Neural cell (in vitro differentiated cells): ENCODE data around the gene PEAK1. TPM values are rescaled to one million over a fixed set of nuclear protein-coding genes. Genes with fewer than 3 reads are reported as not detected.
A peak's percentile ranks its signal among the peaks of the same experiment; 100 is the strongest.

Experiments
- H2AFZ ChIP-seq: fragments of 200-600, 300-800 bp; sonication (generic), shearing (Covaris generic); 2 replicates; pipeline ENCODE4 v1.6.0; 2014; ENCODE audit warnings: low read depth, mild to moderate bottlenecking, antibody characterized with exemption, low read length, moderate library complexity
- H3F3A ChIP-seq: fragments of 200-600 bp; shearing (Covaris generic); 2 replicates; pipeline ENCODE4 v1.6.1; 2016; ENCODE audit warnings: mild to moderate bottlenecking, moderate library complexity, mixed read lengths, antibody characterized with exemption, low read length; ENCODE audit not compliant: insufficient read depth, poor library complexity, severe bottlenecking
- H3K27ac ChIP-seq: fragments of 200-600, 300-800 bp; sonication (generic), shearing (Covaris generic); 2 replicates; pipeline ENCODE4 v1.5.1; 2014; ENCODE audit warnings: mild to moderate bottlenecking, low read length, moderate library complexity
- H3K27me3 ChIP-seq: fragments of 300-800, 200-600 bp; sonication (generic), shearing (Covaris generic); 2 replicates; pipeline ENCODE4 v1.6.0; 2014; ENCODE audit warnings: mild to moderate bottlenecking, low read depth, low read length, moderate library complexity; ENCODE audit not compliant: insufficient read depth
- H3K36me3 ChIP-seq: fragments of 300-800, 200-600 bp; sonication (generic), shearing (Covaris generic); 2 replicates; pipeline ENCODE4 v1.5.1; 2014; ENCODE audit warnings: mild to moderate bottlenecking, antibody characterized with exemption, low read length, moderate library complexity; ENCODE audit not compliant: insufficient read depth
- H3K4me2 ChIP-seq: fragments of 300-800, 200-600 bp; sonication (generic), shearing (Covaris generic); 2 replicates; pipeline ENCODE4 v1.6.0; 2014; ENCODE audit warnings: mild to moderate bottlenecking, low read length
- H3K4me3 ChIP-seq: fragments of 300-800, 200-600 bp; sonication (generic), shearing (Covaris generic); 2 replicates; pipeline ENCODE4 v1.5.1; 2014; ENCODE audit warnings: mild to moderate bottlenecking, low read length, moderate library complexity
- H3K79me2 ChIP-seq: fragments of 200-600 bp; shearing (Covaris generic); replicated peaks from 2 replicates; pipeline ENCODE4 v1.6.0; 2014; ENCODE audit warnings: mild to moderate bottlenecking, low read length, moderate library complexity; ENCODE audit not compliant: insufficient read depth
- H3K9ac ChIP-seq: fragments of 300-800, 200-600 bp; sonication (generic), shearing (Covaris generic); 2 replicates; pipeline ENCODE4 v1.6.1; 2016; ENCODE audit warnings: mild to moderate bottlenecking, low read length, mixed read lengths
- H3K9me2 ChIP-seq: fragments of 200-600 bp; shearing (Covaris generic); 2 replicates; pipeline ENCODE4 v1.6.1; 2016; ENCODE audit warnings: mild to moderate bottlenecking, low read length, mixed read lengths; ENCODE audit not compliant: insufficient read depth
- H3K9me3 ChIP-seq: fragments of 200-600, 300-800 bp; sonication (generic), shearing (Covaris generic); 2 replicates; pipeline ENCODE4 v1.6.1; 2016; ENCODE audit warnings: mild to moderate bottlenecking, mixed run types, low read length, moderate library complexity, mixed read lengths
- H4K20me1 ChIP-seq: fragments of 200-600 bp; shearing (Covaris generic); 2 replicates; pipeline ENCODE4 v1.6.1; 2016; ENCODE audit warnings: mild to moderate bottlenecking, mixed run types; ENCODE audit not compliant: insufficient read depth
- CTCF ChIP-seq: fragments of 450-650 bp; IDR thresholded peaks from 2 replicates; pipeline ENCODE4 v1.5.1; 2014; ENCODE audit warnings: antibody characterized with exemption, mild to moderate bottlenecking, moderate library complexity; ENCODE audit not compliant: poor library complexity, severe bottlenecking
- EP300 ChIP-seq: fragments of 450-650 bp; conservative IDR thresholded peaks from 2 replicates; pipeline ENCODE4 v1.6.1; 2014; ENCODE audit warnings: antibody characterized with exemption, mild to moderate bottlenecking, moderate library complexity; ENCODE audit not compliant: poor library complexity, severe bottlenecking
- EZH2 ChIP-seq: fragments of 200-600, 300-800 bp; shearing (Covaris generic), sonication (generic); IDR thresholded peaks from 2 replicates; pipeline ENCODE4 v1.6.1; 2014; ENCODE audit warnings: antibody characterized with exemption, low read length, borderline replicate concordance, mild to moderate bottlenecking; ENCODE audit not compliant: insufficient read depth, poor library complexity, severe bottlenecking
- MXI1 ChIP-seq: fragments of 450-650 bp; conservative IDR thresholded peaks from 2 replicates; pipeline ENCODE4 v1.6.1; 2014; ENCODE audit warnings: antibody characterized with exemption, mild to moderate bottlenecking; ENCODE audit not compliant: poor library complexity, severe bottlenecking
- POLR2AphosphoS5 ChIP-seq: IDR thresholded peaks from 2 replicates; pipeline ENCODE4 v1.6.1; 2012
- RAD21 ChIP-seq: fragments of 450-650 bp; conservative IDR thresholded peaks from 2 replicates; pipeline ENCODE4 v1.6.1; 2014; ENCODE audit warnings: antibody characterized with exemption, mild to moderate bottlenecking, moderate library complexity
- REST ChIP-seq: IDR thresholded peaks from 2 replicates; pipeline ENCODE4 v1.6.1; 2012; ENCODE audit warnings: borderline replicate concordance
- SMC3 ChIP-seq: fragments of 450-650 bp; conservative IDR thresholded peaks from 2 replicates; pipeline ENCODE4 v1.6.1; 2014; ENCODE audit warnings: antibody characterized with exemption, mild to moderate bottlenecking, moderate library complexity; ENCODE audit not compliant: poor library complexity
- TAF1 ChIP-seq: IDR thresholded peaks from 2 replicates; pipeline ENCODE4 v1.6.1; 2012; ENCODE audit warnings: low read depth
- polyA plus RNA-seq: library from polyadenylated mRNA; depleted of rRNA; stranded (reverse); fragments of >200 nt; gene quantifications from 2 replicates; pipeline ENCODE4 v1.2.3, GENCODE V29; 2014

Gene PEAK1
- polyA plus RNA-seq, 1 donor from 2014 or later, result 5.8 TPM

- no peak overlapping the region for H2AFZ ChIP-seq
- H4K20me1 ChIP-seq, result no peaks in the 10 kb centered on the region
- no peaks in the 10 kb centered on the region for H3K79me2 ChIP-seq
- H3K27ac ChIP-seq, result no peak overlapping the region
- H3K9me2 ChIP-seq, result no peaks in the 10 kb centered on the region
- no peak for TF ChIP-seq EZH2
- TF ChIP-seq MXI1, result no peak
- TF ChIP-seq EP300, result no peak
- TF ChIP-seq POLR2AphosphoS5, result no peak
- TF ChIP-seq SMC3, result no peak
- TF ChIP-seq CTCF, result no peak
- no peak for TF ChIP-seq RAD21
- TF ChIP-seq TAF1, result no peak
- no peak for TF ChIP-seq REST
- peaks cover 6% of the 10 kb centered on the region for H3F3A ChIP-seq
- H3K4me2 ChIP-seq, result no peak overlapping the region
- H3K36me3 ChIP-seq, result no peaks in the 10 kb centered on the region
- no peak overlapping the region for H3K4me3 ChIP-seq
- no peaks in the 10 kb centered on the region for H3K27me3 ChIP-seq
- no peaks in the 10 kb centered on the region for H3K9me3 ChIP-seq
- no peak overlapping the region for H3K9ac ChIP-seq
These were observed 126.8 kb downstream of the PEAK1 start for GRCh38 chr15:77292969-77293558.

GRCh38 chr15:77291107-77291506, 128.8 kb downstream of the PEAK1 start:
- Histone ChIP-seq H3K4me3 (peak overlapping the region; percentile 32), H3F3A (peaks cover 6% of the 10 kb centered on the region), H3K9ac (peak overlapping the region; percentile 0), H3K79me2 (no peaks in the 10 kb centered on the region), H3K4me2 (peak overlapping the region; percentile 30), H3K27ac (peak overlapping the region; percentile 91), H4K20me1 (no peaks in the 10 kb centered on the region), H3K36me3 (no peaks in the 10 kb centered on the region), H2AFZ (no peak overlapping the region), H3K9me3 (no peaks in the 10 kb centered on the region), H3K27me3 (no peaks in the 10 kb centered on the region), H3K9me2 (no peaks in the 10 kb centered on the region)
- TF ChIP-seq EP300 (peak; percentile 98), POLR2AphosphoS5 (peak; percentile 85), TAF1 (no peak)
